GM21786 (cell line): ENCODE measurements around the gene RBM15B.
A peak's percentile ranks its signal among the peaks of the same experiment; 100 is the strongest.
"Not testable (repeated sequence)": the region's sequence is repeated elsewhere in the genome, so short reads cannot be mapped to it uniquely, and the experiment has no call there.

Experiments used
- ATAC-seq: cut with Tn5 transposase; IDR thresholded peaks from one replicate; pipeline ENCODE4 v1.9.1; 2021; ENCODE audit not compliant: unreplicated experiment

RBM15B gene

DNA sequence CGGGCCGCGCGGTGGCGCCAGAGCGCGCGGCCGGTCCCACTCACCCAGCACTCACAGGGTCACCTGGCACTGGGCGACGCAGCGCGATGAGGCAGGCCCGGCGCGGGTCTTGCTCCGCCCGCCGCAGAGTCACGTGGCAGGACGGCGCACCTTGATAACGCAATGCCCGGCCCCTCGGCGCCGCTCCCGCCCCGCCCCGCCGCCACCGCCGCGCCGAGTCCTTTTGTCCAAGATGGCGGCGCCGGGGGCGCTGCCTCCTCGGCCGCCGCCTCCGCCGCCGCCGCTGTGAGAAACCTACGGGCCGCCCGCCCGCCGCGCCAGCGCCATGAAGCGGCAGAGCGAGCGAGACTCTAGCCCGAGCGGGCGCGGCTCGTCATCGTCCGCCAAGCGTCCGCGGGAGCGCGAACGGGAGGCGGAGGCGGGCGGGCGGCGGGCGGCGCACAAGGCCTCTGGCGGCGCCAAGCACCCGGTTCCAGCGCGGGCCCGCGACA lies at the start of gene RBM15B:
Gene RBM15B (plus strand): TSS at position 211 of the 491 bp plus-strand sequence. CDS start 115 bp downstream, at position 326.
- peak; percentile 96 for ATAC-seq

DNA sequence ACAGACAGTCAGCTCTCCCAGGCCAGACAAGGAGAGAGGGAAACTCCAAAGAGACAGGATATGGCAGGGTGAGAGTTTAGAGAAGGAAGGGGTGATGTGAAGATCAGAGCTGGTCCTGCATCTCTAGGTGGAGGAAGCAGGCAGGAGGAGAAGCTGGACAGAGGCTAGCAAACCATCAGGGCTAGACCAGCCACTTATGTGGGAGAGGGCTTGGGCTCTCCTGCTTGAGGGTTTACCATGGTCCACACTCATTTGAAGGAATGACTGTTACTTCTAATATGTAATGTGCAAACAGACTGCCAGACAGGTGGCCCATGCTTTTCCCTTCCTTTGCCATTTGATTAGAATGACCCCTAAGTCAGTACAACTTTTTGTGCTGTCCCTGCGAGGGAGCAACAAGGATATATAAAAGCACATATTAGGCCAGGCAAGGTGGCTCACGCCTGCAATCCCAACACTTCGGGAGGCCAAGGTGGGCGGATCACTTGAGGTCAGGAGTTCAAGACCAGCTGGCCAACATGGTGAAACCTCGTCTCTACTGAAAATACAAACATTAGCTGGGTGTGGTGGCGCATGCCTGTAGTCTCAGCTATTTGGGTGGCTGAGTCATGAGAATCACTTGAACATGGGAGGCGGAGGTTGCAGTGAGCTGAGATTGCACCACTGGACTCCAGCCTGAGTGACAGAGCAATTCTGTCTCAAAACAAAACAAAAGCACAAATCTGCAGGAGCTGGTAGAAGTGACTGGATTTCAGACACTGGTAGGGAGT lies 47.0 kb upstream of the RBM15B start:
- no peak for ATAC-seq

DNA sequence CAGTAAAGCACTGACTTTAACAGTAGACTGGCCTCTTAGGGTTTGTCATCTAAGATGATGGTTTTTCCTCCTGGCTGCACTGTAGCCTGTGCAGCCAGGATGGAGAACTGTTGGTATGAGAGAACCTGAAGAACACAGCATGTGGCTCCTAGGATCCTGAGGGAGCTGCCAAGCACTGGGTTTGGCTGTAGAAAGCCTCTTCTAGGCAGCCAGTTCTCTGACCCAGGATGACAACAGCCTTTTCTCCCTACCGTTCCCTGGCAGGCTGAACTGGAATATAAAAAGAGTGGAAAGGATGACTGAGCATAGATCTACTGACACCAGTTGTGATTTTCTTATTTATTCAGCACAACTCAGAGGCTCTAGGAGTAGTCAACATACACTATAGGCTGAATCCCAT lies 40.3 kb upstream of the RBM15B start:
- ATAC-seq, result no peak

- no peak for ATAC-seq
Measured at GRCh38 chr3:51353131-51353530, 38.0 kb upstream of the RBM15B start.

DNA sequence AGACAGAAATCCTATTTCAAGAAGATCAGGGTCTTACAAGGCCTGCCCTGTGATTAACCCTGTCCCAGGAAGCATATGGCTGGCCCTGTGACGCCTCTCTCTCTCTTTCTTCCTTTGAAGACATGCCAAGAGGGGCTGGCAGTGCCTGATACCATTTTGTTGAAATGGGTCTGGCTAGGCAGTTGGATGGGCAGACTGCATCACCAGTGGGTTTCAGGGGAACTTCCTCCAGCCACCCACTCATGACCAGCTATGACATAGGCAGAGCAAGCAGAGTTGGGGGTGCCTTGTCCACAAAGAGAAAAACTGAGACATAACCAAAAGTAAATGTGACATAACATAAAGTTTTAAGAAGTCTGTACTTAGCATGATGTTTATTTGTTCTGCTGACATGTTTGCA lies 37.4 kb upstream of the RBM15B start:
- no peak for ATAC-seq

DNA sequence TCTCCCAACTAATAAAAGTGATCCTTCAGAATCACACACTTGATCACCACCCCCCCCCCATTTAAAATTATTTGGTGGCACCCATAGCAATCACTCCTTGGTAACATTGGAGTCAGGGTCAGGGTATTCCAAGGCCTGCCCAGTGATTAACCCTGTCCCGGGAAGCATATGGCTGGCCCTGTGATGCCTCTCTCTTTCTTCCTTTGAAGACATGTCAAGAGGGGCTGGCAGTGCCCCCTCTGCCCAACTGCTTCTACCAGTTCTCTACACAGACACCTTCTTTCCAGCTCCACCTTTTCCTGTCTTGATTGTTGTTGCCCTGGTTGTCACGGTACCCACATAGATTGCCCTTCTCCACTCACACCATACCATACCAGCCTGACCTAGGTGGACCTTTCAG lies 36.9 kb upstream of the RBM15B start:
- no peak for ATAC-seq

- no peak for ATAC-seq
Measured at GRCh38 chr3:51354731-51355615, 36.1 kb upstream of the RBM15B start.

GRCh38 chr3:51355891-51356578 lies 35.0 kb upstream of the RBM15B start:
- ATAC-seq, result no peak

GRCh38 chr3:51357856-51358255 lies 33.2 kb upstream of the RBM15B start:
- no peak for ATAC-seq

- ATAC-seq, result no peak
Measured at GRCh38 chr3:51358981-51359380, 32.1 kb upstream of the RBM15B start.

- ATAC-seq, result no peak
Measured at GRCh38 chr3:51360806-51361205, 30.3 kb upstream of the RBM15B start.

- ATAC-seq, result no peak
Measured at GRCh38 chr3:51361746-51362145, 29.3 kb upstream of the RBM15B start.

GRCh38 chr3:51362476-51362875 lies 28.6 kb upstream of the RBM15B start:
- no peak for ATAC-seq

DNA sequence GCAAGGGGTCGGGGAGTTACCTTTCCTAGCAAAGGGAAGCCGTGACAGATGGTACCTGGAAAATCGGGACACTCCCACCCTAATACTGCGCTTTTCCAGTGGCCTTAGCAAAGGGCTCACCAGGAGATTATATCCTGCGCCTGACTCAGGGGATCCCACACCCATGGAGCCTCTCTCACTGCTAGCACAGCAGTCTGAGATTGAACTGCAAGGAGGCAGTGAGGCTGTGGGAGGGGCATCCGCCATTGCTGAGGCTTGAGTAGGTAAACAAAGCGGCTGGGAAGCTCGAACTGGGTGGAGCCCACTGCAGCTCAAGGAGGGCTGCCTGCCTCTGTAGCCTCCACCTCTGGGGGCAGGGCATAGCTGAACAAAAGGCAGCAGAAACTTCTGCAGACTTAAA lies 22.8 kb upstream of the RBM15B start:
- ATAC-seq, result not testable (repeated sequence)

GRCh38 chr3:51371943-51372557 lies 19.0 kb upstream of the RBM15B start:
- no peak for ATAC-seq

DNA sequence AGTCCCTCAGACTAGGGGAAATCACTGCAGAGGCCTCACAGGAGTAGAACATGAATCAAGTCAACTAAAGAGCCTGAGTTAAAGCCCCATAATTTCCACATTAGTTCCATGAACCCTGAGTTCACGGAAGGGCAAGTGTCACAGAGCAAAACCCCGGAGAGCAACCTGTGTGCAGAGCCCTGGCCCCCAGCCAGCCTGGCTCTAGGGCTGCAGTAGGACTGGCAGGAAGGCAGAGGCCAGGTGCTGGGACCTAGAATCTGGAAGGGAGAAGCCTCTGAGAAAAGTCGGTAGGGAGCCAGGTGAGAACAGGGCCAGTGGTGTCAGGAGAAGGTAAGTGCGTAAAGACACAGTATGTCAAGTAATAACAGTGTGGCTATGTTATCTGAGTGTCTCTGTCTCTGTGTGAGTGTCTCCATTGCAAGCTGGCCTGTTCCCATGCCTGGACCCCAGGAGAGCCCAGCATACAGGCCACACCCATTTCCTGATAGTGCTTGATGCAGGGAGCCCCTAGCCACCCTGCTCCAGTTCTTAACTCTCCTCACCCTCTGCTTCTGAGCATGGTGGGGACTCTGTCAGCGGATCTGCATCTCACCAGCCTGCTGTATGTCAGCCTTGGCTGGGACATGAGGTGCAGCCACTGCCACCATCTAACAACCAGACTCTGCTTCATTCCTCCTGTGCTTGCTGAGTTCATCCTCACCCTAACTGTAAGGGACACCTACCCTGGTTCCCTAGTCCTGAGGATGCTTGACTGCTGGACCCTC lies 17.2 kb upstream of the RBM15B start:
- no peak for ATAC-seq

- no peak for ATAC-seq
Measured at GRCh38 chr3:51374456-51374855, 16.6 kb upstream of the RBM15B start.

- no peak for ATAC-seq
Measured at GRCh38 chr3:51375136-51375535, 15.9 kb upstream of the RBM15B start.

DNA sequence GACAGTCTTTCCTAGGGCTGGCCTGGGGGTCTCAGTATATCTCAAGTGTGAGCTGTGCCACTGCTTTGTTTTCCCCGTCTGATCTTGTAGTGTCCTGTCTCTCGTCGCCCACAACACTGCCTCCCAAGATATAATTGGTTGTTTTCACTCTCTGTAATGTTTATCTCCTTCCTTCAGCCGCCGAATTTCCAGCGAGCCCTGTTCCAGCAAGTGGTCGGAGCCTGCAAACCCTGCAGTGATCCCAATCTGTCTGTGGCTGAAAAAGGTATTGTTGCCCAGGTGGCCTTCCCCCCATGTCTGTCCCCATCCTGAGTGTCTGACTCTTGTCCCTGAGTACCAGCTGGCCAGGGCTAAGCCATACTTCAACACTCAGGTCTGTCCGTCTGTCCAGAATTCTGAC lies 15.5 kb upstream of the RBM15B start:
- ATAC-seq, result no peak

- ATAC-seq, result no peak
Measured at GRCh38 chr3:51378065-51378464, 13.0 kb upstream of the RBM15B start.
